CD8-positive, alpha-beta memory T cell (primary cell): ENCODE data around the gene MYO18A. TPM values are rescaled to one million over a fixed set of nuclear protein-coding genes. Genes with fewer than 3 reads are reported as not detected.

ENCODE experiments used
- polyA plus RNA-seq: library from polyadenylated mRNA; unstranded; fragments of 300-500 nt; fragmentation: Illumina TruSeq; gene quantifications from one replicate; pipeline ENCODE4 v1.2.3, GENCODE V29; 2021
- total RNA-seq, 2 experiments: library from RNA; stranded (reverse); gene quantifications; one replicate each; pipeline ENCODE4 v1.2.3, GENCODE V29; 2021

The MYO18A gene
- total and polyA plus RNA-seq, 3 experiments from 2014 or later = 34.0 to 39.7 (median 39.7) TPM

Other genes starting within 250 kb of the MYO18A start
- 10 to 100 TPM; 58.1 to 62.1 TPM for gene PHF12, start 228.9 kb downstream of the MYO18A start, total RNA-seq
- gene PHF12, start 228.9 kb downstream of the MYO18A start, polyA plus RNA-seq = 11.6 TPM
- gene SEZ6, start 174.4 kb downstream of the MYO18A start, total RNA-seq = not detected
- 1.6 TPM for gene SEZ6, start 174.4 kb downstream of the MYO18A start, polyA plus RNA-seq
- 1 to 10 TPM; 1.8 to 2.2 TPM for gene PIPOX, start 137.3 kb downstream of the MYO18A start, total RNA-seq
- gene PIPOX, start 137.3 kb downstream of the MYO18A start, polyA plus RNA-seq = 0.99 TPM
- gene CRYBA1, start 66.5 kb upstream of the MYO18A start, total RNA-seq = not detected
- gene CRYBA1, start 66.5 kb upstream of the MYO18A start, polyA plus RNA-seq = not detected
- gene NUFIP2, start 113.8 kb upstream of the MYO18A start, total RNA-seq = 10 to 100 TPM; 71.4 to 73.5 TPM
- gene NUFIP2, start 113.8 kb upstream of the MYO18A start, polyA plus RNA-seq = 14.7 TPM
- gene TAOK1, start 210.0 kb upstream of the MYO18A start, total RNA-seq = 10 to 100 TPM; 41.9 to 42.1 TPM
- gene TAOK1, start 210.0 kb upstream of the MYO18A start, polyA plus RNA-seq = 3.8 TPM